HG03521 (cell line): Measurements from ENCODE around the gene RTL1.

ENCODE experiments used
- ATAC-seq: cut with Tn5 transposase; IDR thresholded peaks from one replicate; pipeline ENCODE4 v1.9.1; 2021; ENCODE audit warnings: mild to moderate bottlenecking, moderate library complexity; ENCODE audit not compliant: unreplicated experiment

RTL1 gene

DNA sequence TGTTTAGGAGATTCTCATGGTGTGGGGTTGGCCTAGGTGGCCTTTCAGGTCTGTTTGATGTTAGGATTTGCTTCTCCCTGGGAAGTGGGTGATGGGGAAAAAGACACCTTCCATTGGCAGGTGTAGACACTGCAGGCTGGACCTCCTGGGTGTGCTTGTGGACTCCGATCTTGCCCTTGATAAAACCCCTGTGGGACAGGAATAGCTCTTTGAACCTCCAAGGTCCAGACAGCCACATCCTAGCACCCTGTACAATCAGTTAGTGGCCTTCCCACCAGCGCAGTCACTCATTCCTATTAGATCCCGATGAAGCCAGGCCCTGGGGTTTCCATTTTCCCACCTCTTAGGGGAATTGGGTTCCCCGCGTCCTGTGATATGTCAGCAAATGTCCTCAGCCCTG, 49.1 kb downstream of the RTL1 start:
- ATAC-seq: no peak

- no peak for ATAC-seq
Measured at GRCh38 chr14:100851946-100852620, 51.4 kb downstream of the RTL1 start.

DNA sequence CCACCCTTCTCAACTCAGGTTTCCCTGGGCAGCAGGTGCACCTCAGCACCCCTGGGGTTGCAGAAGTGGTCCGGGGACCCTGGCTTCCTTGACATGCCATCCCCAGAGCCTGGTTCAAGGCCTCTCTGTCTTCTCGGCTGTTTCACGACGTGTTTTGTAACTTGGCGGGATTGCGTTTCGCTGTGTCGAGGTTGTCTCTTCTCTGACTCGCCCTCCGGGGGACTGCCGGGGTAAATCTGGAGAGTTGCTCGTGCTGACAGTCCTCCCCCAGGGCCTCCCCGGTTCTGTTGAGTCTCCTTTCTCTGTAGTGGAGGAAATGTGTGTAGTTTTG, 52.0 kb downstream of the RTL1 start:
- no peak for ATAC-seq

DNA sequence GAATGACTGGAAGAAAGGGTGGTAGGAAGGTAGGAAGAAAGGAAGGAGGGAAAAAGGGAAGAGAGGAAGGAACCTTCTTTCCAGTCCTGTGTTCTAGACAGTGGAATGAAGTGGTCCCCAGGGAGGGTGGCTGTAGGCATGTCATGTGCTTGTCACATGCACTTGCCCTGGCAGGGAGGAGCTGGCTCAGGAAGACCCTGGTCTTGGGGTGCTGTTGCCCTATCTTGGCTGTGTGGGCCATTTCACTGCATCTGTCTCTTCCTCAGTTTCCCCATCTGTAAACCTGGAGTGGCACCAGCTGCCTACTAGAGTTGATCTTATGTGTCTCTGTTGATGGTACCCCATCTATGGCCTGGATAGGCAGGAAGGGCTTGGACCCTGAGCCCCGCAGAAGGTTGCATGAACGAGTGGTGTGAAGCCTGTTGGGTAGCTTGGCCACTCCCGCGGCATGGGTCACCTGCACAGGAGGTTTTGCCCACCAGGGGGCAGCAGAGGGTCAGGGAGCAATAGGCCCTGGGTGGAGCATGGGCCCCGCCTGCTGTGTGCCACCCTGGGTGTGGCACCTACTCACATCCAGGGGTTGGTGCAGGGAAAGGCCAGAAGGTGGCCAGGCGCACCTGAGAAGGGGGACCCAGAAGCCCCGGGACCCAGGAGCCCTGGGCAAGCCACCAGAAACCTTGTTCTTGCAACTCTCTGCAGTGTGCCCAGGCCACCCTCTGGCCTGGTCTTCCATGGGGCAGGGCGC, 52.5 kb downstream of the RTL1 start:
- no peak for ATAC-seq

DNA sequence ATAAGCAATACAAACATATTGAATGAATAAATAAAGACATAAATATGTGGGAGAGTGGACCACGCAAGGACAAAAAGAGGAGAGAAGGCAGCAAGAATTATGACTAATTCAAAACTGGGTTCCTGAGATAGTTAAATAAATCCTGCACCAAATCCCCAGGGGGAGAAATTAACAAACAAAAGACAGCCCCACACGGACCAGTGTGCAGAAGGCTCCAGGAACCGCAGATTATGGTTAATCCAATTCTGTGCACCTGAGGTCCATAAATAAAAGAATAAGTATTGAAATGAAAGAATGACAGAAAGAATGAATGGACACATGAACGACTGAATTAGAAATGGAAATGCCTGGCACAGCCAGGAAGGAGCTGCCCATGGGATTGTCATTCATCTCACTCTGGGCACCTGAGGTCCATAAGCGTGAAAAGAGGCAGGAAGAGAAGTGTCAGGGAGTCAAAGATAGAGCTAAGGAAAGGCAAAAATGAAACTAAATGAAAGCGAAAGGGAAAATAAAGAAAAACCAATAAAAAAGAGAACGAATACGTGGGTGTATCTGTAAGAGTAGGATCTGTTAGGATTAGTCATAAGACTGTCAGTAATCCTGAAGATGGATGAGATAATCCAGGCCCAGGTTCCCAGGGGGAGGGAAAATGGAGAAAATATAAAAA, 54.3 kb downstream of the RTL1 start:
- ATAC-seq: no peak

DNA sequence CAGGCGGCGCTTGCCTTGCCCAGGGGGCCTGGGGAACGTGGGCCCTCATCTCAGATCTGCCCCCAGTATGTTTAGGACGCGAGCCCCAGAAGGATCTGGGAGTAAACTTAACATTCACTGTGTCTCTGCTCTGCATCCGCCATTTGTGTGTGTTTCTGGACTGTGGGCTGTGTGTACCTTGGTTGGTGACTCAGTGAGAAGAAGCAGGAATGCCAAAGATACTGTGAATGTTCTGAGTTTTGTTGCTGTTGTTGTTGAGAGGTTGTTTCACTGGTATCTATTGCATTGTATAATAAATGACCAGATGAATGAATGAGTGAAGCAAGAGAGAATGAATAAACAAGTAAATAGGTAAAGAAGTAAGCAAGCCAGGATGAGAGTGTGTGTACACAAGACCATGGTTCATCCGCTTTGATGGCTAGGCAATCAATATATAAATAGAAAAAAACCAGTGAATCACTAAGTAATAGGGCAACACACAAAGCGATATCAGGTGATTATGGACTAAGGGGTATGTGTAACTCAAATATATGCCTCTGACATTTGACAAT, 57.1 kb downstream of the RTL1 start:
- no peak for ATAC-seq

GRCh38 chr14:100845341-100845740, 58.2 kb downstream of the RTL1 start:
- ATAC-seq: no peak

GRCh38 chr14:100844846-100845245, 58.7 kb downstream of the RTL1 start:
- no peak for ATAC-seq

DNA sequence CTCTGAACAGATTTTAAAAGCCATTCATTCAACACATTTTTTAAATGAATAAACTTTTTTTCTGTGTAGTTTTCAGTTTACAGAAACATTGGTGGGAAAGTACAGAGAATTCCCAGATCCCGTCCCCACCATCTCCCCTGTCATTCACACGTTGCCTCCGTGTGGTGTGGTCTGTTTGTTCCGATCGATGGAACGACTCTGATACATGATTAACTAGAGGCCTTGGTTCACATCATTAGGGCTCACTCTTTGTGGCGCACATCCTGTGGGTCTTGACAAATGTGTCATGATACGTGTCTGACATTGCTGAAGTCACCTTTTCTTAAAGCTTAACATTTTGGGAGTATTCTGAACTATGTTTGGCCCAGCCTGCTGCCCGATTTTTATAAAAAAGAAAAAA, 59.1 kb downstream of the RTL1 start:
- ATAC-seq: no peak

DNA sequence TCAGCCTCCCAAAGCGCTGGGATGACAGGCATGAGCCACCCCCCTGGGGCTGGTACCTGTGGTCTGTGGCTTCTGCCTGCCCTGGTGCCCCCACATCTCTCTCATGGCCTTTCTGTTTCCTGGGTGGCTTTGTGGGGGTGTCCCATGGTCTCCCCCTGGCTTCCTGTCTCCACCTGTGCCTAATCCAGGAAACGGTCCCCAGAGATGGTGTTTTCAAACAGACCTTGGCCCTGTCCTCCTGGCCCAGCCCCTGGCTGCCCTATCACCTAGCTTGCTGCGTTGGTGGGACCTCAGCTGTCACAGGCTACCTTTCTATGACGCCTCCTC, 59.5 kb downstream of the RTL1 start:
- no peak for ATAC-seq

GRCh38 chr14:100842799-100843198, 60.7 kb downstream of the RTL1 start:
- no peak for ATAC-seq

DNA sequence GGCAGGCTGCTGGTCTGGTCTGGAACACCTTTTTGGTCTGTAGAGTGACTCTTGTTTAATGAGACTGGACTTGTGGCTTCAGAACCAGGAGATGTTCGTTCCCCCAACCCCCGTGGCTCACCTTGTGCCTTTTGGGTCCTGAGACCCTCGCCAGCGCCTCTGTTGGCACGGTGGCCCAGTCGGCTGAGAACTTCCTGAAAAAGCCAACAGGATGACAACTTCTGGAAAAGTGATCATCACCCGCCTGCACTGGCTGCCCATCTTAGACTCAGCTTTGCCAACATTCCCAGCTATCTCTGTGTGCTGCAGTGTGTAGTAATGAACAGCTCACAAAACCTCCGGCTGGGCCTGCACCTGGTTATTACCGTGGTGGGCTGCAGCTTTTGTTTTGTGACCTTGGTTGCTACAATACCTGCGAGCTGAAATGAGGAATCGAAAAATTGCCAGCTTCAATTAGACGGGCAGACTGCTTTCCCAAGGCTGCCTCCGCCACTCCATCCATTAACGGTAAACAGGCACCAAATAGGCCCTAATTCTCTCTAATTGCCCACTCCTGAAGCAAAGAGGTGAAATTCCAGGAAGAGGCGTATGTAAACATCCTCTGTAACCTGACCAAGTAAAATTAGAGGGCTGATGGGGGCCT, 61.6 kb downstream of the RTL1 start:
- no peak for ATAC-seq

DNA sequence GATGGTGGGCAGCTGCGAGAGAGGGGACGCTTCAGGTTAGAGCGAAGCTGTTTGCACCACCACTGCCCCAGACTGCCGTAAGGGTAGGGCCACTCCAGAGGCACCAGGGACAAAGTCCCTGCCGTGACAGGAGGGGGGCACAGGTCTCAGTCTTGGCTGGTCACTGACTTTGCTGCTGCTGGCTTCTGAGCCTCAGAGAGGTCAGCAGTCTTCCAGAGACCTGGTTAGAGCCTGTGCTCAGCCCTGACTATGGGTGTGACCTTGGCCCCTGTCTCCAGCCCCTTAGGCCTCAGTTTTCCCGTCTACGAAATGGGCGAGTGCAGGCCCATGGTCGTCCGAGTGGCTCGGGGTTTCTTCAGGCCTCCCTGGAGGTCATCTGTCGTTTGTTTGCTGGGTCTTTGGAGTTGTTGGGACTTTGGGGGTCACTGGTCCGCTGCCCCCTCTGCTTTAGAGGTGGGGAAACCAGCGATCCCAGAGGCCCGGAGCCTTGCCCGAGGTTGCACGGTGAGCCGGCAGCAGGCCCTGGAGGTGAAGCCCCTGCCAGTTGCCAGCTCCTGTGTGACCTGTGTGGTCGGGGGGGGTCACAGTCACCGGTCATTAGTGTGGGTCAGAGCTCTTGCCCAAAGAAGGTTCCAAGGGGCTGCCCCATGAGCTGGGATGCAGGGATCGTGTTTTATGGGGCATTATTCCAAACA, 62.3 kb downstream of the RTL1 start:
- no peak for ATAC-seq

- no peak for ATAC-seq
Measured at GRCh38 chr14:100840286-100841065, 63.0 kb downstream of the RTL1 start.

DNA sequence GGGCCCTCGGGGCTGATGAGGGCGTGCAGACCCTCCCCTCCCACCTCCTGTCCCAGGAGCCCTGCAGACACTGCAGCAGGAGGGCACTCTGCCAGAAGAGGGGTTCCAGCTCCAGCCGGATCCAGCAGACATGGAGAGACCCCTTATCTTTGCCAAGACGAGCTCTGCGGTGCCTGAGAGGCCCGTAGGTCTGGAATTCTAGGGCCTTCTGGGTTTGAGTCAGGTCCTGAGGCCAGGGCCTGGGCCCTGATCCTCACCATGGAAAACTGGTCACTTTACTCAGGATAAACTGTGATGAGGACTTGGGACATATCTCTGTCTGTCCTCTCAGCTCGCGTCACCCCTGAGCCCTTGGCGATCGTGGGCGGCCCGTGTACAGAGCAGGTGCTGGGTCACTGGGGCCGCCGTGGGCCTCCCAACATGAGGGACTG, 63.8 kb downstream of the RTL1 start:
- ATAC-seq: no peak

GRCh38 chr14:100839315-100839585, 64.3 kb downstream of the RTL1 start:
- ATAC-seq: no peak

GRCh38 chr14:100838493-100839314, 64.8 kb downstream of the RTL1 start:
- no peak for ATAC-seq

GRCh38 chr14:100837805-100838350, 65.6 kb downstream of the RTL1 start:
- no peak for ATAC-seq
